GM19324 (cell line): ENCODE measurements around the gene RPL7L1.

Source experiments
- ATAC-seq: cut with Tn5 transposase; IDR thresholded peaks from one replicate; pipeline ENCODE4 v1.9.1; 2021; ENCODE audit warnings: mild to moderate bottlenecking, moderate library complexity; ENCODE audit not compliant: unreplicated experiment, low FRiP score

The RPL7L1 gene

GRCh38 chr6:42928986-42929820 lies 49.8 kb downstream of the RPL7L1 start, which contains the start of gene CNPY3:
CNPY3 (plus strand) TSS chr6:42929480; CDS start chr6:42929571, 91 bp downstream.
- peak; percentile 82 for ATAC-seq

GRCh38 chr6:42929821-42930360 lies 50.5 kb downstream of the RPL7L1 start:
- peak; percentile 48 for ATAC-seq

- no peak for ATAC-seq
These were observed 53.0 kb downstream of the RPL7L1 start for GRCh38 chr6:42932412-42932811.

GRCh38 chr6:42933205-42933604 lies 53.8 kb downstream of the RPL7L1 start:
- ATAC-seq: no peak

GRCh38 chr6:42935322-42935721 lies 55.9 kb downstream of the RPL7L1 start:
- ATAC-seq: no peak

GRCh38 chr6:42936398-42936797 lies 57.0 kb downstream of the RPL7L1 start:
- no peak for ATAC-seq

- no peak for ATAC-seq
These were observed 58.4 kb downstream of the RPL7L1 start for GRCh38 chr6:42937548-42938427.

GRCh38 chr6:42938428-42938796 lies 59.0 kb downstream of the RPL7L1 start:
- no peak for ATAC-seq

- no peak for ATAC-seq
These were observed 59.8 kb downstream of the RPL7L1 start for GRCh38 chr6:42938987-42939809.
